Neural cell (in vitro differentiated cells): ENCODE results near the gene TSR1. TPM values are rescaled to one million over a fixed set of nuclear protein-coding genes. Genes with fewer than 3 reads are reported as not detected.

Experiments
- H2AFZ ChIP-seq: fragments of 200-600, 300-800 bp; sonication (generic), shearing (Covaris generic); 2 replicates; pipeline ENCODE4 v1.6.0; 2014; ENCODE audit warnings: low read depth, mild to moderate bottlenecking, antibody characterized with exemption, low read length, moderate library complexity
- H3F3A ChIP-seq: fragments of 200-600 bp; shearing (Covaris generic); 2 replicates; pipeline ENCODE4 v1.6.1; 2016; ENCODE audit warnings: mild to moderate bottlenecking, moderate library complexity, mixed read lengths, antibody characterized with exemption, low read length; ENCODE audit not compliant: insufficient read depth, poor library complexity, severe bottlenecking
- H3K27ac ChIP-seq: fragments of 200-600, 300-800 bp; sonication (generic), shearing (Covaris generic); 2 replicates; pipeline ENCODE4 v1.5.1; 2014; ENCODE audit warnings: mild to moderate bottlenecking, low read length, moderate library complexity
- H3K27me3 ChIP-seq: fragments of 300-800, 200-600 bp; sonication (generic), shearing (Covaris generic); 2 replicates; pipeline ENCODE4 v1.6.0; 2014; ENCODE audit warnings: mild to moderate bottlenecking, low read depth, low read length, moderate library complexity; ENCODE audit not compliant: insufficient read depth
- H3K36me3 ChIP-seq: fragments of 300-800, 200-600 bp; sonication (generic), shearing (Covaris generic); 2 replicates; pipeline ENCODE4 v1.5.1; 2014; ENCODE audit warnings: mild to moderate bottlenecking, antibody characterized with exemption, low read length, moderate library complexity; ENCODE audit not compliant: insufficient read depth
- H3K4me2 ChIP-seq: fragments of 300-800, 200-600 bp; sonication (generic), shearing (Covaris generic); 2 replicates; pipeline ENCODE4 v1.6.0; 2014; ENCODE audit warnings: mild to moderate bottlenecking, low read length
- H3K4me3 ChIP-seq: fragments of 300-800, 200-600 bp; sonication (generic), shearing (Covaris generic); 2 replicates; pipeline ENCODE4 v1.5.1; 2014; ENCODE audit warnings: mild to moderate bottlenecking, low read length, moderate library complexity
- H3K79me2 ChIP-seq: fragments of 200-600 bp; shearing (Covaris generic); replicated peaks from 2 replicates; pipeline ENCODE4 v1.6.0; 2014; ENCODE audit warnings: mild to moderate bottlenecking, low read length, moderate library complexity; ENCODE audit not compliant: insufficient read depth
- H3K9ac ChIP-seq: fragments of 300-800, 200-600 bp; sonication (generic), shearing (Covaris generic); 2 replicates; pipeline ENCODE4 v1.6.1; 2016; ENCODE audit warnings: mild to moderate bottlenecking, low read length, mixed read lengths
- H3K9me2 ChIP-seq: fragments of 200-600 bp; shearing (Covaris generic); 2 replicates; pipeline ENCODE4 v1.6.1; 2016; ENCODE audit warnings: mild to moderate bottlenecking, low read length, mixed read lengths; ENCODE audit not compliant: insufficient read depth
- H3K9me3 ChIP-seq: fragments of 200-600, 300-800 bp; sonication (generic), shearing (Covaris generic); 2 replicates; pipeline ENCODE4 v1.6.1; 2016; ENCODE audit warnings: mild to moderate bottlenecking, mixed run types, low read length, moderate library complexity, mixed read lengths
- H4K20me1 ChIP-seq: fragments of 200-600 bp; shearing (Covaris generic); 2 replicates; pipeline ENCODE4 v1.6.1; 2016; ENCODE audit warnings: mild to moderate bottlenecking, mixed run types; ENCODE audit not compliant: insufficient read depth
- EP300 ChIP-seq: fragments of 450-650 bp; conservative IDR thresholded peaks from 2 replicates; pipeline ENCODE4 v1.6.1; 2014; ENCODE audit warnings: antibody characterized with exemption, mild to moderate bottlenecking, moderate library complexity; ENCODE audit not compliant: poor library complexity, severe bottlenecking
- EZH2 ChIP-seq: fragments of 200-600, 300-800 bp; shearing (Covaris generic), sonication (generic); IDR thresholded peaks from 2 replicates; pipeline ENCODE4 v1.6.1; 2014; ENCODE audit warnings: antibody characterized with exemption, low read length, borderline replicate concordance, mild to moderate bottlenecking; ENCODE audit not compliant: insufficient read depth, poor library complexity, severe bottlenecking
- MXI1 ChIP-seq: fragments of 450-650 bp; conservative IDR thresholded peaks from 2 replicates; pipeline ENCODE4 v1.6.1; 2014; ENCODE audit warnings: antibody characterized with exemption, mild to moderate bottlenecking; ENCODE audit not compliant: poor library complexity, severe bottlenecking
- POLR2AphosphoS5 ChIP-seq: IDR thresholded peaks from 2 replicates; pipeline ENCODE4 v1.6.1; 2012
- RAD21 ChIP-seq: fragments of 450-650 bp; conservative IDR thresholded peaks from 2 replicates; pipeline ENCODE4 v1.6.1; 2014; ENCODE audit warnings: antibody characterized with exemption, mild to moderate bottlenecking, moderate library complexity
- SMC3 ChIP-seq: fragments of 450-650 bp; conservative IDR thresholded peaks from 2 replicates; pipeline ENCODE4 v1.6.1; 2014; ENCODE audit warnings: antibody characterized with exemption, mild to moderate bottlenecking, moderate library complexity; ENCODE audit not compliant: poor library complexity
- TAF1 ChIP-seq: IDR thresholded peaks from 2 replicates; pipeline ENCODE4 v1.6.1; 2012; ENCODE audit warnings: low read depth
- polyA plus RNA-seq: library from polyadenylated mRNA; depleted of rRNA; stranded (reverse); fragments of >200 nt; gene quantifications from 2 replicates; pipeline ENCODE4 v1.2.3, GENCODE V29; 2014
- TF ChIP-seq, protein P1 (sequence below): IDR thresholded peaks from 2 replicates; pipeline ENCODE4 v1.6.1; 2012; ENCODE audit warnings: borderline replicate concordance
- TF ChIP-seq, protein P2 (sequence below): fragments of 450-650 bp; IDR thresholded peaks from 2 replicates; pipeline ENCODE4 v1.5.1; 2014; ENCODE audit warnings: antibody characterized with exemption, mild to moderate bottlenecking, moderate library complexity; ENCODE audit not compliant: poor library complexity, severe bottlenecking

TSR1 gene
- polyA plus RNA-seq, 1 donor from 2014 or later, result 31.8 TPM

DNA sequence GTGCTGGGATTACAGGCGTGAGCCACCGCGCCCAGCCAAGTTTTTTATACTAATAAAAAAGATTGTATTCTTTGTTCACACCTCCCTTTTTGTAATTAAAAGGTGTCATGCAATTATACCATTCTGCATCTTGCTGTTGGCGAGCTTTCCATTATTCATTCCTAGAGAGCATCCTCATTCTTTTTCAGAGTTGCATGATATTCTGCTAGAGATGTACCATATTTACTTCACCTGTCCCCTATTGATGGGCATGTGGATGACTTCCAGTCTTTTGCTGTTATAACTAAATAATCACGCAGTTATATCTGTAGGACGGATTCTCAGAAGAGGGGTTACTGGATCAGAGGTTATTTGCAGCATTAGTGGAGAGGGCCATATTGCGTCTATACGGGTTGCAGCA lies 18.1 kb upstream of the TSR1 start:
- no peak overlapping the region for H3K27ac ChIP-seq
- H3K9me2 ChIP-seq, result no peaks in the 10 kb centered on the region
- H3F3A ChIP-seq, result no peaks in the 10 kb centered on the region
- H3K4me2 ChIP-seq, result no peak overlapping the region
- no peak overlapping the region for H3K4me3 ChIP-seq
- no peaks in the 10 kb centered on the region for H3K9me3 ChIP-seq
- TF ChIP-seq, protein P1, sequence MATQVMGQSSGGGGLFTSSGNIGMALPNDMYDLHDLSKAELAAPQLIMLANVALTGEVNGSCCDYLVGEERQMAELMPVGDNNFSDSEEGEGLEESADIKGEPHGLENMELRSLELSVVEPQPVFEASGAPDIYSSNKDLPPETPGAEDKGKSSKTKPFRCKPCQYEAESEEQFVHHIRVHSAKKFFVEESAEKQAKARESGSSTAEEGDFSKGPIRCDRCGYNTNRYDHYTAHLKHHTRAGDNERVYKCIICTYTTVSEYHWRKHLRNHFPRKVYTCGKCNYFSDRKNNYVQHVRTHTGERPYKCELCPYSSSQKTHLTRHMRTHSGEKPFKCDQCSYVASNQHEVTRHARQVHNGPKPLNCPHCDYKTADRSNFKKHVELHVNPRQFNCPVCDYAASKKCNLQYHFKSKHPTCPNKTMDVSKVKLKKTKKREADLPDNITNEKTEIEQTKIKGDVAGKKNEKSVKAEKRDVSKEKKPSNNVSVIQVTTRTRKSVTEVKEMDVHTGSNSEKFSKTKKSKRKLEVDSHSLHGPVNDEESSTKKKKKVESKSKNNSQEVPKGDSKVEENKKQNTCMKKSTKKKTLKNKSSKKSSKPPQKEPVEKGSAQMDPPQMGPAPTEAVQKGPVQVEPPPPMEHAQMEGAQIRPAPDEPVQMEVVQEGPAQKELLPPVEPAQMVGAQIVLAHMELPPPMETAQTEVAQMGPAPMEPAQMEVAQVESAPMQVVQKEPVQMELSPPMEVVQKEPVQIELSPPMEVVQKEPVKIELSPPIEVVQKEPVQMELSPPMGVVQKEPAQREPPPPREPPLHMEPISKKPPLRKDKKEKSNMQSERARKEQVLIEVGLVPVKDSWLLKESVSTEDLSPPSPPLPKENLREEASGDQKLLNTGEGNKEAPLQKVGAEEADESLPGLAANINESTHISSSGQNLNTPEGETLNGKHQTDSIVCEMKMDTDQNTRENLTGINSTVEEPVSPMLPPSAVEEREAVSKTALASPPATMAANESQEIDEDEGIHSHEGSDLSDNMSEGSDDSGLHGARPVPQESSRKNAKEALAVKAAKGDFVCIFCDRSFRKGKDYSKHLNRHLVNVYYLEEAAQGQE, result no peak
- TF ChIP-seq MXI1 (no peak), SMC3 (no peak), EZH2 (no peak), TAF1 (no peak), POLR2AphosphoS5 (no peak), EP300 (no peak), RAD21 (no peak)
- TF ChIP-seq, protein P2, sequence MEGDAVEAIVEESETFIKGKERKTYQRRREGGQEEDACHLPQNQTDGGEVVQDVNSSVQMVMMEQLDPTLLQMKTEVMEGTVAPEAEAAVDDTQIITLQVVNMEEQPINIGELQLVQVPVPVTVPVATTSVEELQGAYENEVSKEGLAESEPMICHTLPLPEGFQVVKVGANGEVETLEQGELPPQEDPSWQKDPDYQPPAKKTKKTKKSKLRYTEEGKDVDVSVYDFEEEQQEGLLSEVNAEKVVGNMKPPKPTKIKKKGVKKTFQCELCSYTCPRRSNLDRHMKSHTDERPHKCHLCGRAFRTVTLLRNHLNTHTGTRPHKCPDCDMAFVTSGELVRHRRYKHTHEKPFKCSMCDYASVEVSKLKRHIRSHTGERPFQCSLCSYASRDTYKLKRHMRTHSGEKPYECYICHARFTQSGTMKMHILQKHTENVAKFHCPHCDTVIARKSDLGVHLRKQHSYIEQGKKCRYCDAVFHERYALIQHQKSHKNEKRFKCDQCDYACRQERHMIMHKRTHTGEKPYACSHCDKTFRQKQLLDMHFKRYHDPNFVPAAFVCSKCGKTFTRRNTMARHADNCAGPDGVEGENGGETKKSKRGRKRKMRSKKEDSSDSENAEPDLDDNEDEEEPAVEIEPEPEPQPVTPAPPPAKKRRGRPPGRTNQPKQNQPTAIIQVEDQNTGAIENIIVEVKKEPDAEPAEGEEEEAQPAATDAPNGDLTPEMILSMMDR, result no peak
- H3K79me2 ChIP-seq, result no peaks in the 10 kb centered on the region
- no peaks in the 10 kb centered on the region for H3K27me3 ChIP-seq
- no peaks in the 10 kb centered on the region for H4K20me1 ChIP-seq
- no peak overlapping the region for H2AFZ ChIP-seq
- H3K36me3 ChIP-seq, result no peaks in the 10 kb centered on the region
- H3K9ac ChIP-seq, result no peak overlapping the region

DNA sequence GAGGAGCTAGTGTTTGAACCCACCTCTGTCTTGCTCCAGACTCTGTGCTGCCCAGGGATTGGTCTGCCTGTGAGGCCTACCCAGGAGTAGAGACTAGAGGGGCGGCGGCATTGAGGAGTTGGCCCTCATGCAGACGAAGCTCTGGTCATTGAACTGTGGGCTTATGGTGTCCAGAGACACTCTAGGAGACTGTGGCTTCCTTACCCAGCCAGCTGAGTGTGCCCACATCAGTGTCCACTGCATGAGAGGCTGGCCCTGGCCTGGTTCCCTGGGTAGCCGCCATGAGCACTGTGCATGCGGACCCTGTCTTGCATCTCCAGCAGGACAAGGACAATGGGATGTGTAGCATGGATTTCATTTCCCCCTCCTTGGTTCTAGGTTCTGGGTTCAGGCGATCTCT lies 15.0 kb upstream of the TSR1 start:
- H3K27ac ChIP-seq, result no peak overlapping the region
- H3K79me2 ChIP-seq, result no peaks in the 10 kb centered on the region
- no peaks in the 10 kb centered on the region for H3K27me3 ChIP-seq
- no peak overlapping the region for H2AFZ ChIP-seq
- TF ChIP-seq, protein P2, result no peak
- no peak for TF ChIP-seq SMC3
- TF ChIP-seq, protein P1, result no peak
- no peak for TF ChIP-seq RAD21
- TF ChIP-seq MXI1, result no peak
- no peak for TF ChIP-seq POLR2AphosphoS5
- TF ChIP-seq TAF1, result no peak
- TF ChIP-seq EZH2, result no peak
- no peak for TF ChIP-seq EP300
- no peak overlapping the region for H3K9ac ChIP-seq
- H3K9me3 ChIP-seq, result no peaks in the 10 kb centered on the region
- H3K4me3 ChIP-seq, result no peak overlapping the region
- H3K4me2 ChIP-seq, result no peak overlapping the region
- no peaks in the 10 kb centered on the region for H4K20me1 ChIP-seq
- H3K36me3 ChIP-seq, result no peaks in the 10 kb centered on the region
- H3K9me2 ChIP-seq, result no peaks in the 10 kb centered on the region
- no peaks in the 10 kb centered on the region for H3F3A ChIP-seq
